Upper lobe of left lung (tissue), 6 donors: Measurements from ENCODE around the gene POSTN. TPM values are rescaled to one million over a fixed set of nuclear protein-coding genes. Genes with fewer than 3 reads are reported as not detected.
"Not testable (repeated sequence)": the region's sequence is repeated elsewhere in the genome, so short reads cannot be mapped to it uniquely, and the experiment has no call there.

Experiments
- ATAC-seq, 2 donors: fragments of 200-7000 bp; cut with Tn5 transposase; one replicate each; pipeline ENCODE4 v1.9.1; 2022; ENCODE audit warnings: mild to moderate bottlenecking in 2 of 2, moderate library complexity in 2 of 2; ENCODE audit not compliant: low FRiP score in 2 of 2
- DNase-seq, 2 donors: peaks; one replicate each; pipeline ENCODE4 v3.0.0-alpha.2; 2019 to 2020
- H3K27ac ChIP-seq, 4 donors: fragments of 200-600 bp; sonication (generic); one replicate each; pipeline ENCODE4 v1.5.1; 2016 to 2019
- H3K27me3 ChIP-seq, 4 donors: fragments of 200-600 bp; sonication (generic); one replicate each; pipeline ENCODE4 v1.5.1; 2017 to 2019
- H3K36me3 ChIP-seq, 4 donors: fragments of 200-600 bp; sonication (generic); one replicate each; pipeline ENCODE4 v1.5.1; 2016 to 2019
- H3K4me1 ChIP-seq, 4 donors: fragments of 200-600 bp; sonication (generic); one replicate each; pipeline ENCODE4 v1.5.1; 2018 to 2019
- H3K4me3 ChIP-seq, 4 donors: fragments of 200-600 bp; sonication (generic); one replicate each; pipeline ENCODE4 v1.5.1; 2017 to 2019; ENCODE audit warnings: mild to moderate bottlenecking in 2 of 4, moderate library complexity in 1 of 4
- H3K9me3 ChIP-seq, 4 donors: fragments of 200-600 bp; sonication (generic); one replicate each; pipeline ENCODE4 v1.5.1; 2018 to 2019
- CTCF ChIP-seq, 6 experiments: fragments of 450-650 bp in 4 of 6; fragments of 200-600 bp in 2 of 6; sonication (generic) in 2 of 6; IDR thresholded peaks; one replicate each; pipeline ENCODE4 v1.5.1; 2016 to 2019; ENCODE audit warnings: antibody characterized with exemption in 6 of 6
- EP300 ChIP-seq, 4 donors: sonication (generic); formaldehyde crosslinking; IDR thresholded peaks; one replicate each; pipeline ENCODE4 v1.5.1; 2017; ENCODE audit warnings: antibody characterized with exemption in 4 of 4, control low read depth in 2 of 4
- POLR2A ChIP-seq, 4 donors: fragments of 450-650 bp; IDR thresholded peaks; one replicate each; pipeline ENCODE4 v1.5.1; 2016 to 2017; ENCODE audit warnings: antibody characterized with exemption in 4 of 4, mild to moderate bottlenecking in 2 of 4
- POLR2AphosphoS5 ChIP-seq, 2 donors: sonication (generic); formaldehyde crosslinking; IDR thresholded peaks; one replicate each; pipeline ENCODE4 v1.5.1; 2017; ENCODE audit warnings: antibody characterized with exemption in 2 of 2
- WGBS, 2 donors: methylation state at CpG; one replicate each; pipeline ENCODE4 v1.1.5; 2017 to 2018; 5-methylcytosine and 5-hydroxymethylcytosine counted together
- total RNA-seq, 6 donors: library from RNA; depleted of rRNA in 4 of 6; stranded (reverse); fragments of >200 nt in 4 of 6; gene quantifications; one replicate each; pipeline versions ENCODE4 v1.1.0 to v1.2.1, GENCODE V29; 2016 to 2021
- donor health status: DM: no; HTN: no; CAD: no; lungs with moderate emphysema.
- donor health status: DM: no; HTN: yes; CAD: no; lungs with severe emphysema.

The POSTN gene
- total RNA-seq, 6 donors from 2014 or later = 1.0 to 55.5 (median 23.5) TPM

GRCh38 chr13:37599519-37599918 lies 951 bp upstream of the POSTN start:
- H3K27me3 ChIP-seq = no peaks in the 10 kb centered on the region
- no peak overlapping the region for H3K4me3 ChIP-seq
- H3K36me3 ChIP-seq = no peaks in the 10 kb centered on the region
- H3K27ac ChIP-seq = no peak overlapping the region
- ATAC-seq (no peak), DNase-seq (no peak)
- H3K9me3 ChIP-seq = no peaks in the 10 kb centered on the region
- TF ChIP-seq POLR2AphosphoS5 (IDR thresholded peaks at IDR 0.05) = no peak
- TF ChIP-seq EP300 (IDR thresholded peaks at IDR 0.05) = no peak
- TF ChIP-seq CTCF (IDR thresholded peaks at IDR 0.05) = no peak
- TF ChIP-seq POLR2A (IDR thresholded peaks at IDR 0.05) = no peak
- 43 to 51% methylated on average over 2 of the region's 2 CpGs for WGBS, 2 donors
- H3K4me1 ChIP-seq = peaks cover 0 to 4% (median 0%) of the 10 kb centered on the region in 4 donors

GRCh38 chr13:37597477-37598025 lies 1.0 kb downstream of the POSTN start:
- Histone ChIP-seq H3K27me3 (no peaks in the 10 kb centered on the region), H3K36me3 (no peaks in the 10 kb centered on the region), H3K4me3 (peak overlapping the region in 1 of 4 donors; percentile 19), H3K4me1 (peaks cover 0 to 4% (median 0%) of the 10 kb centered on the region in 4 donors), H3K27ac (no peak overlapping the region), H3K9me3 (no peaks in the 10 kb centered on the region)
- no peak for DNase-seq
- no peak for ATAC-seq
- TF ChIP-seq POLR2A (IDR thresholded peaks at IDR 0.05) (no peak), POLR2AphosphoS5 (IDR thresholded peaks at IDR 0.05) (no peak), CTCF (IDR thresholded peaks at IDR 0.05) (no peak), EP300 (IDR thresholded peaks at IDR 0.05) (no peak)
- 48 to 51% methylated on average over 2 of the region's 2 CpGs for WGBS, 2 donors

- Histone ChIP-seq H3K9me3 (no peaks in the 10 kb centered on the region), H3K4me3 (peak overlapping the region in 1 of 4 donors; percentile 19), H3K27ac (no peak overlapping the region), H3K4me1 (peaks cover 0 to 4% (median 0%) of the 10 kb centered on the region in 4 donors), H3K27me3 (no peaks in the 10 kb centered on the region), H3K36me3 (no peaks in the 10 kb centered on the region)
- WGBS, 2 donors = 45 to 53% methylated on average over 3 of the region's 3 CpGs
- DNase-seq (no peak), ATAC-seq (no peak)
- TF ChIP-seq POLR2A (IDR thresholded peaks at IDR 0.05) = no peak
- TF ChIP-seq POLR2AphosphoS5 (IDR thresholded peaks at IDR 0.05) = no peak
- TF ChIP-seq EP300 (IDR thresholded peaks at IDR 0.05) = no peak
- no peak for TF ChIP-seq CTCF (IDR thresholded peaks at IDR 0.05)
Measured at GRCh38 chr13:37596805-37597204, 1.8 kb downstream of the POSTN start.

- ATAC-seq (no peak), DNase-seq (no peak)
- no peaks in the 10 kb centered on the region for H3K36me3 ChIP-seq
- no peak overlapping the region for H3K4me3 ChIP-seq
- no peaks in the 10 kb centered on the region for H3K27me3 ChIP-seq
- TF ChIP-seq POLR2AphosphoS5 (IDR thresholded peaks at IDR 0.05) (no peak), EP300 (IDR thresholded peaks at IDR 0.05) (no peak), POLR2A (IDR thresholded peaks at IDR 0.05) (no peak), CTCF (IDR thresholded peaks at IDR 0.05) (no peak)
- no peaks in the 10 kb centered on the region for H3K9me3 ChIP-seq
- peaks cover 0 to 4% (median 0%) of the 10 kb centered on the region in 4 donors for H3K4me1 ChIP-seq
- H3K27ac ChIP-seq = no peak overlapping the region
Measured at GRCh38 chr13:37595162-37595561, 3.4 kb downstream of the POSTN start.

- Histone ChIP-seq H3K4me1 (peaks cover 0 to 4% (median 0%) of the 10 kb centered on the region in 4 donors), H3K27me3 (no peaks in the 10 kb centered on the region), H3K4me3 (no peak overlapping the region), H3K9me3 (no peaks in the 10 kb centered on the region), H3K36me3 (no peaks in the 10 kb centered on the region), H3K27ac (no peak overlapping the region)
- ATAC-seq (no peak), DNase-seq (no peak)
- 55 to 60% methylated on average over 2 of the region's 2 CpGs for WGBS, 2 donors
- TF ChIP-seq POLR2AphosphoS5 (IDR thresholded peaks at IDR 0.05) (no peak), CTCF (IDR thresholded peaks at IDR 0.05) (no peak), EP300 (IDR thresholded peaks at IDR 0.05) (no peak), POLR2A (IDR thresholded peaks at IDR 0.05) (no peak)
Measured at GRCh38 chr13:37594550-37594949, 4.0 kb downstream of the POSTN start.

- not testable (repeated sequence) for H3K9me3 ChIP-seq, DNase-seq, ATAC-seq, H3K27me3 ChIP-seq, H3K27ac ChIP-seq, H3K4me1 ChIP-seq, H3K4me3 ChIP-seq, H3K36me3 ChIP-seq
- WGBS, 2 donors = 85 to 86% methylated on average over 4 of the region's 4 CpGs
Measured at GRCh38 chr13:37589381-37589780, 9.2 kb downstream of the POSTN start.
